Measurements from ENCODE around the gene KLC1.

The KLC1 gene

DNA sequence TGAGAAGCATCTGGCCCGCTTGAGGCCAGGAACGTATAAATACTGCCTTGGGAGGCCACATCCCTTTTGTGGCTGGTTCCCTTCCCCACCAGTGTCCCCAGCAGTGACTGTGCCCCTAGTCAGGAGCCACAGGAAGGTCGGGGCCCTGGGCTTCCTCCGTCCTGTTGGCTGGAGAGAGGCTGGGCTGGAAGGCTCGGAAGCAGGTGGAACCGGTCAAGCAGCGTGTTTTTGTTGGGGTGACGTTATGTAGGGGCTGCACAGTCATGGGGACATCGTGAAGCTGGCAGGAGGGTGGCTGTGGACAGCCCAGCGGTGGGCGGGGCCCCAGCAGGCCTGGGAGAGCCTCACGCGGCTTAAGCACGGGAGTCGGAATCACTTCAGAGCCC, 76.1 kb downstream of the KLC1 start:
- DNase-seq (ENCODE audit: low read depth) = no peak

DNA sequence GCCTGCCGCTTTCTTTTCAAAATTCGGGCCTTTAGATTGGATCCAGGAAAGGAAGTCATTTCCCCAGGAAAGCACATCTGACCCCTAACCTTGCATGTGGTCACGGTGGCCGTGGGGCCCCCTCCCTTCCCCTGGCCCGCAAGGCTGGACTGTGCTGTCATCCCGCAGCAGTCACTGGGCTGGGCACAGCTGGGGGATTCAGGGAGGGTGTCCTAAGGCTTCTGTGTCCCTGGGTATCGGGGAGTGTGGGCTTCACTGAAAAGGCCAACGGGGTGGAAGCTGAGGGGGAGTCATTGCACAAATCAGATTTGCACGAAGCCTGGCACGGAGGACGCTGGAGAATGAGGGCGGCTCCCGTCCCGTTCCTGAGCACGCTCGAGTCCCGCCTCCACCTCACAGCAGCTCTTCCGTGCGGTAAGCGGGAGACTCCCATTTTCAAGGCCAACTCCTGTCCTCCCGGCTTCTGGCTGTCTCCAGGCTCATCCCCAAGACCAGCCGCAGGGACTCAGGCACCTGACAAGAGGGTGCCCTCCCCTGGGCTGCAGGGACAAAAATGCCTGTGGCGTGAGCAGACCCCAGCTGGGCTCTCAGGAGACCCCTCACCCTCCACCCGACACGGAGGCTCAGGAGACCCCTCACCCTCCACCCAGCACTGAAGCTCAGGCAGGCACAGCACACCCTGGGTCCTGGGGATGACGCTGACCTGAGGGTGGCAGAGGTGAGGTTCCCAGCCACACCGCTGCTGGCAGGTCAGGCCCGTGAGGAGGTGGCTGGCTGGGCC, 76.7 kb downstream of the KLC1 start:
- DNase-seq (ENCODE audit: low read depth) = no peak

DNA sequence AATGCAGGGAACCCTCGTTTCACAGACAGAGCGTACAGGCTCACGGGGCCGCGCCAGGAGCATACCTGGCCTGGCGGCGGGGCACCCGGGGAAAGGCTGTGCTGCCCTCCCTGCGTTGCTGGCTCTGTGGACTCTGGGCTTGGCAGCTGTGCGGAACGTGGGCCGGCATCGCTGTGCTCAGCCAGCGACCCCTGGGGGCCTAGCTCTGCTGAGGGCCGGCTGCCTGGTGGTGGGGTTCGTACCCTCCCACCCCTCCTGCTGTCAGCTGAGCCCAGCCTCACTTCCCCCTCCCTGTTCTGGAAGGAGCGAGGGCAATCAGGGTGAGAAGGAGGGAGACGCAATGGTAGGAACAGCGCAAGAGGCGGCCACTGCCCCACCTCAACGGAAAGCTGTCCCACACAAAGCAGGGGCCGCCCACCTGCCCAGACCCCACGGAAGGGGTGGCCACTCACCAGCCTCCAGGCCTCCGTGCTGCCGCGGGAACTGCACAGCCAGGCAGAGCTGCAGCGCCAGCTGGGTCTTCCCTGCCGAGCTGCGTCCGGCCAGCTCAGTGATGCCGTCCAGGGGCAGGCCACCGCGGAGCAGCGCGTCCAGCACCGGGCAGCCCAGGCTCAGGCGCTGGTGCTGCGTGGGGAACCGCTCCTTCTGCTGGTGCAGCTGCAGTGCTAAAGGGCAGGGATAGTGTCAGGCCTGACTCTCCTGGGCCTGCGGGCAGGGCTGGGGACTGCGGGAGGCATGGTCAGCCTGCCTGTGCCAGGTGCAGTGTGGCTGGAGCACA, 77.7 kb downstream of the KLC1 start:
- DNase-seq (ENCODE audit: low read depth) = no peak

DNA sequence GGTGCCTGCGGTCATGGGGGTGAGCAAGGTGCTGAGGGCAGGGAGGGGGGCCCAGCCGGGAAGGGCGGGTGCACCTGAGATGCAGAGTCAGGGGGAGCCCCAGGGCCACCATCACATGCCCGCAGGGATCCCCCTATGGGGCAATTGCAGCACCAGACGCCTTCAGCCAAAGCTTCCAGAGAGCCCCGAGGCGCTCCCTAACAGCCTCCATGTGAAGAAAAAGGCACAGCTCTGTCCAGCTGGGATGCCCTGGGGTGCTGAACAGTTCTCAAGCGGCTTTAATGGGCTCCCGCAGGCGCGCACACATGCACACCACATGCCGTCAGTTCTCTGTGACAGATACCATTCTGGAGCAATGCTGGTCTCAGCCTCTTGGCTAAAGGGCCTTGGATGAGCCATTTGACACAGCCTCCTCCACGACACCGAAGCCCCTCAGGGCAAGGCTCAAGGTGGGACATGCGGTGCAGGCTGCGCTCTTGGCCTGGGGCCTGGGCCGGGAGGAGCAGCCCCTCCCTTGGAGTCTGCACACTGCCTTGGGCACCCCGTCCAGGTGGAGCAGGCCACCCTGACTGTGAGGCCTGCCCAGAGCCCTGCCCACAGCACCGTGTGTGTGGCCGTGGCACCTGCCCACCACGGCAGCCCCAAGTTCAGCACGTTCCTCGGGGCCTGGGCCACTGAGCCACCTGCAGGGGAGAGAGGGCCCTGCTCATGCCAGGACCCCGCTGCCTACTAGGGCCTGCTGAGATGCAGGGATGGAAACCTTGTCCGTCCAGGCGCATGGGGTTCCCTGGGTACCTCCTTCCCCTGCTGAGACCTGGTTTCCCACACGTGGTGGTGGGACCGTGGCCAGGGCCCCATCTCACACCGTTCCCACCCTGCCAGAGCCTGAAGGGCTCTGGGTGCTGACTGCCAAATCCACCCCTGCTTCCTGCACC, 78.6 kb downstream of the KLC1 start:
- DNase-seq (ENCODE audit: low read depth) = no peak

DNA sequence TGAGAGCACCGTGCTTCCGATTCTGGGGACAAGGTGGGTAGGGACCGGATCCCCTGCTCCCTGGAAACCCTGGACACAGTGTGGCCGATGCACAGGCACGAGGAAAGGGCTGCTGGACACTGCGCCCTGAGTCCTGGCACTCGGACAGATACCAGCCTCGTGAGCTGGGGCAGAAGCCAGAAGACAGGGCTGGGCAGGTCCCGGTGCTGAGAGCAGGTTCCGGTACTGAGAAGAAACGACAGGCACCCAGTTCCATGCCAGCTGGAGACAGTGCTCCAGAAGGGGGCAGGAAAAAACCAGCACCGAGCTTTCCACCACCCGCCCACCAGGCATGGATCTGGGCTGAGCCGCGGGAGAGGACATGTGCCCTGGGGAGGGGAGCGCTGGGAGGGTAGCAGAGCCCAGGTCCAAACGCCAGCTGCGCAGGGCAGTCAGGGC, 79.8 kb downstream of the KLC1 start:
- DNase-seq (ENCODE audit: low read depth) = no peak

DNA sequence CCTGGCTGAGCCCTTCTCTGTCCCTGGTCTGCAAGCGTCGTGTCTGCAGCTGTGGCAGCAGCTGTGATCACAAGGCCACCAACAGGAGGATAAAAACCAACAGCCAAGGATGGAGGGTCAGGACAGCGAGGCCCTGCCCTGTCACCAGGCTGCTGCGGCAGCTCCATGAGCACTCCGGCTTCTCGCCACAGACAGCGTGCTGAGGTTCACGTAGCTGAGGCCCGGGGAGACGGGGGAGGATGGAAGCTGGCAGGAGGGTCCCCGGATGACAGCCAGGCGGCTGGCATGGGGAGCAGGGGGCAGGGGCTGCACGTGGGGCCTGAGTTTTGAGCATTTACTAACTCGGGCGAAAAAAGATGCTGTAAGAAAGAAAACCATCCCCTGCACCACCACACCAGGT, 80.8 kb downstream of the KLC1 start:
- no peak for DNase-seq (ENCODE audit: low read depth)

DNA sequence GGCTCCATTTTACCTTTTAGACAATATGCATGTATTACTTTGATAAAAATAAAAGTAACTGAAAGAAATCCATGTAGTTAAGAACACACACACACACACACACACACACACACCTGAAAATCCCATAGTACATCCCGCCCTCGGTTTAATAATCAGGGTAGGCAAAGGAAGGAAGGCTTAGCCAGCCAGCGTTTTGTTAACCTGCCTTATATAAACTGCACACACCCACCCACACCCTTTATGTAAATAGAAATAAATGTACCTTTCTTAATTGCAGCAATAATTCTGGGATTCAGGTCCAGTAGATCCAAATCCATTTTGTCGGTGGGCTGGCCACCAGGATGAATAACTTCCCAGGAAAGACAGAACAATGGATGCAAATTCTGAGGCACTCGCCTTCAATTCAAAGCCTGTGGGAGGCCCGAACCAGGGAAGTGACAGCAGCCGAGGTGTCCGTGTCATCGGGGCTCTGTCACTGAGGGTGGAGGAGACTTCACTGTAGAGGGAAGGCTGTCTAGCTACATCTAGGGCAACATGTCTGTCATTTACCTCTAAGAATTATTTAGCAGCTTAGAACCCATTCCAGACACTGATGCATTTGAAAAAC, 81.9 kb downstream of the KLC1 start:
- DNase-seq (ENCODE audit: low read depth) = no peak

DNA sequence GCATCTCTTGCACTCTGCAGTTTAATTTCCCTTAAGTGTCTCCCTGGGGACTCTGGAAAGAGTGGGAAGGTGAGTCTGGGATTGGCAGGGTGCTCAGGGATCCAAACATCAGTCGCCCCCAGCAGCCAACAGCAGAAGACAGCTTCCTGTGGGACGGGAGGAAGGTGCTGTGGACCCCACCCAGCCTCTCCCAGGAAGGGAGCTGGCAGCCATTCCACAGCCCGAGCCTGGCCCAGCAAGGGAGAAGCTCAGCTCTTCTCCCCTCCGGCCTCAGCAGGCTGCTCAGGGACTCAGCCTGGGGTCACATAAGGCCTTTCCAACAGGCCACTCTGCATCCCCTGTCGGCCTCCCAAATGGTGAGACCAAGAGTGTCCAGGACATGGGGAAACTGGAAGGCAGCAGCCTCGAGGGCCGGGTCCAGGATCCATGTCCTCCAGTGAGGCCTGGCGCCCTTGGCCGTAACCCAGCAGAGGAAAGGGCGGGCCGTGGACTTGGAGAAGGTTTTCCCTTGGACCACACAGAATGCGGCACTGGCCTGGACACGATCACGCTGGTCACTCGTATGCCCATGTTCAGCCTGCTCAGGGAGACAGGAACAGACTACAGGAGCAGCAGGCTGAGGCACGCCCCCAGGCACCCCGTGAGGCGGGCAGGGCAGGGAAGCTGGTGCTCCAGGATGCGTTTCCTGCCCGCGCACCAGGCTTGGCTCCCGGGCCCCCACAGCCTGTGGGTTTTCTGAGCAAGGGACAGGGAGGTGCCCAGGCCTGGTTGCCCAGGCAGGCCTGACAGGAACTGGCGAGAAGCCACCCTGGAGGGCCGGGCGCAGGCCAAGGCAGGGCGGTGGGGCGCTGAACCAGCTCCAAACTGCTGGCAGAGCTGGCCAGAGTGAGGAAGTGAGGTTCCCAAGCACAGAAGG, 82.8 kb downstream of the KLC1 start:
- DNase-seq (ENCODE audit: low read depth) = no peak

DNA sequence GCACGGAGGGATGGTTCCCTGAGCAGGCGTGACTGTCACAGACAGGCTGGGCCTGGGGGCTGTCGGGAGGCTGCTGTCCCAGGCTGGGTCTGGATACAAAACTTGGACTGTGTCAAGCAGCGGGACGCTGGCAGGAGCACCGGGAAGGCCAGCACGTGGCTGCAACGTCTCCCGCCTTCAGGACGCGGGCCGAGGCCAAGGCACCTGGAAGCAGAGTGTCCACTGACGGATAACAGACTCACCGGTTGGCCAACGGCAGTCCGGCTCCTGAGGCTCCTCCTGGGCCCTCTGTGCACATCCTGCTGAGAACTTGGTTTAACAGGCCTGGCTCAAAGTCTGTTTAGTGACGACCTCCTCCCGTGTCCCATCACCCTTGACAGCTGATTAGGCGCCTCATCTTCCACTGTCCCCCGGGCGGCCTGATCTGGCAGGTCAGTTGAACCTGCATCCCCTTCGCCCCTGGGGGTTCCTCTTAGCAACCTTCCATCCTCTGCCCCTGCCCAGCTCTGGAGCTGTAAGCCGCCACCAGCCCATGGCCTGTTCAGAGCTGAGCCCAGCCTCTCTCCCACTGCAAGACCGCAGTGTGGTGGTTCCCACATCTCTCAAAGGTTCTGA, 83.7 kb downstream of the KLC1 start:
- no peak for DNase-seq (ENCODE audit: low read depth)

DNA sequence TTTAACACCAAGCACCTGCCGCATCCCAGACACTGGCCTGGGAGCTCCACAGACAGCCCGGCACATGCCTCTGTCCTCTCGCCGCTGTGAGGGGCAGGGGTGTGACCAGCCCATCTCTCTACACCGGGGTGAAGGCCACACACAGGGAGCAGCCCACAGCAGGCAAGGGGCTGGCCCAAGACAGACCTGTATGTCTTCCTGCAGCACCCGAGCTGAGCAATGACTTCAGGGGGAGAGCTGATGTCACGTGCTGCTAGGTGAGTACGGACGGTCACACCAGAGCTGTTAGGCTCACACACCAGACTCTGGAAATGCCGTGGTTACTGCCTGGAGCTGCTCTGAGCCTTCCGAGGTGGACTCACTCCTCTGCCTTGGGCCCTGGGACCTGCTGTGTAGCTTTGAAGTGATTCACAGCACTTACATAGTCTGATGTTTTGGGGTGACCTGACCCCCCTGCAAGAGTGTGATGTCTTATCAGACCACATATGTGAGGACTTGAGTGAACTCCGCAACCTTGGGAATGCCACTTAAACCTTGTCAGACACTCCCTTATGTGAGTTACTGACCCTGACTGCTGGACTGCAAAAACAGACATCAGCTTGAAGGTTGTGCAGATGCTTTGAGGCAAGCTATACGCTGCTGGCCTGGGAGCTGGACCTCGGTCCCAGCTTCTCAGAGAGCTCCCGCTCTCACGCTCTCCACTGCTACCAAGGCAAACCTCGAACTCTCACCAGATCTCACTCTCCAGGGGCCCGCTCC, 84.5 kb downstream of the KLC1 start:
- DNase-seq (ENCODE audit: low read depth) = no peak

DNA sequence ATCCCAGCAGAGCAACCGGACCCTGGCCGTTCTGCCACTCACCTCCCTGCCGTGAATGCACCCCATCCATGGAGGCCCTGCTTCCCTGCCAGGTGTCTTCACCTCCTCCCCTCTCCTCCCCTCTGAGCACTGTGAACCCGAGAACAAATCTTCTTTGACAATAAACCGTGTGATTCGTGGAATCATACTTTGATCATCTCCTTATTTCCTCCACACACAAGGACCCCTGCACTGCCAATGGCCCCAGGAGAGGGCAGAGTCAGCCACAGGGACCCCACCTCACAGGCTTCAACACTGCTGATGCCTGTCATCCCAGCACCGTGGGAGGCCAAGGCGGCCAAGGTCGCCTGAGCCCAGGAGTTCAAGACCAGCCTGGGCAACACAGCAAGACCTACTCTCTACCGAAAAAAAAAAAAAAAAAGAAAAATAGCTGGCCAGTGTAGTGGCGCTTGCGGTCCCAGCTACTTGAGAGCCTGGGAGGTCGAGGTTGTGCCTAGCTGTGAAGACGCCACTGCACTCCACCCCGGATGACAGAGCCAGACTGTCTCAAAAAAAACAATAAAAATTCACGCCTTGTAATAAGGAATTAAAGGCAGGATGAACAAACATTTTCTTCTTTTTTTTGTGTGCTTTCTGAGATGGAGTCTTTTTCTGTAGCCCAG, 85.2 kb downstream of the KLC1 start:
- no peak for DNase-seq (ENCODE audit: low read depth)

DNA sequence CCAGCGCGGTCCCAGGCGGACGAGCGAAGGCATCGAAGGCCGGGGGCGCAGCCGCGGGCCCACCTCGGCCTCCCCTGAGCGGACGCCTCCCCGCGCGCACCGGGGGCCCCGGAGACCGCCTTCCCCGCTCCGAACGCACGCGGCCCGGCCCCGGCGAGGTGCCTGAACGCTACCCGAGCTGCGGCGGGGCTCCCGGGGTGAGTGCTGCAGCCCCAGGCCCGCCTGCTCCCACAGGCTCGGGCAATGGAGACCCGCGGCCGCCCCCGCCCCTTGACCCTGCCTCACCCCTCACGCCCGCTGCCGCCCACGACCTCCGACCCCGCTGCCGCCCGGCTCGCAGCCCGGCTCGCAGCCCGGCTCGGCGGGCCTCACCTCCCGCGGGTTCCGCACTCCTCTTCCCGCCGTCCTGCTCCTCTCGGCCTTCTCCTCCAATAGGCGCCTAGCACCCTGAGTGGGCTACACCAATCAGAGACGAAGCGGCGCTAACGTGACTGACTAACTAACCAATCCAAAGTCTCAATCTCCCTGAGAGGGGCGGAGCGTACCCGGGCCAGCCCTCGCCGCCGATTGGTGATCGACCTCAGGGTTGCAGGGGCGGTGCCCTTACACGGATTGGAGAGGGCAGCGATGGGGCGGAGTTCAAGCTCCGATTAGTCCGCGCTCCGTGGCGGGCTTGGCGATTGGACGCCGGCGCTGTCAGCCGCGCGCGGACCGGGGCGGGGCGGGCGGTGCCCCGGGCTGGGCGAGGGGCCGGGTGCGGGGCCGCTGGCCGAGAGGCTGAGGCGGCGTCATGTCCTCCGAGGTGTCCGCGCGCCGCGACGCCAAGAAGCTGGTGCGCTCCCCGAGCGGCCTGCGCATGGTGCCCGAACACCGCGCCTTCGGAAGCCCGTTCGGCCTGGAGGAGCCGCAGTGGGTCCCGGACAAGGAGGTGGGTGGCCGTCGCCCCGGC, 86.3 kb downstream of the KLC1 start, which contains the start of the genes XRCC3 and ZFYVE21:
Gene XRCC3, minus strand, starts transcription at position 400 of the 949 bp plus-strand sequence. CDS start 4,364 bp downstream, outside the sequence.
Gene ZFYVE21, plus strand, starts transcription at position 759 of the 949 bp plus-strand sequence. Its CDS starts 32 bp downstream, at position 791.
- DNase-seq (ENCODE audit: low read depth) = peak; percentile 95

DNA sequence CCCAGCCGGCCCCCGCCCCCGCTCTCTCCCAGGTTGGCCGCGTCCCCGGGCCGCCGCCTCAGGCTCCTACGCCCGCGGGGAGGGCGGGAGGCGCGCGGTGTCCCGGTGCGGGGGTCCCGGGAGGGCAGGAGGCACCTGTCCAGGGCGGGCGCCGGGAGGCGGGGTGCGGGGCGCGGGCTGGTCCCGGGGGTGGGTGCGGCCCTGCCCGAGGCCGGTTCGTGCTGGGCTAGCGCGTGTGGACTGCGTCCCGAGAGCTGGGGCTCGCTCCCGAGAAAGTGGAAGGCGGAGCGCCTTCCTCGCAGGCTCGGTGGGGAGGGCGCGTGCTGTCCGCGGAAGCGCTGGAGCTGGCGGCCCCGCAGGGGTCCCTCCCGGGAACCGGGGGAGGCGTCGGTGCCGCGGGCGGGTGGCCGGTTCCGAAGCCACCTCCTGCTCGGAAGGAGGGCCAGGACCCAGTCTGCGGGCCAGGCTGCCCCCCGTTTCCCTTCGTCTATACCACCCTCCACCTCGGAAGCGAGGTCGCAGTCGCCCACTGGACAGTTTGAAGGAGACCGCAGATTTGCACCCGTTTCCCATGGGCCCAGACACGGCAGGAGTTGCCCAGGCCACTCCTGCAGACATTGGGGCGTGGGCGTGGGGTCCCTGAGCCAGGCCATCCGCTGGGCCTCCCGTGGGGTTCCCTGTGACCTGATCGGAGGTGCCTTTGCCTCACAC, 87.2 kb downstream of the KLC1 start:
- no peak for DNase-seq (ENCODE audit: low read depth)

DNA sequence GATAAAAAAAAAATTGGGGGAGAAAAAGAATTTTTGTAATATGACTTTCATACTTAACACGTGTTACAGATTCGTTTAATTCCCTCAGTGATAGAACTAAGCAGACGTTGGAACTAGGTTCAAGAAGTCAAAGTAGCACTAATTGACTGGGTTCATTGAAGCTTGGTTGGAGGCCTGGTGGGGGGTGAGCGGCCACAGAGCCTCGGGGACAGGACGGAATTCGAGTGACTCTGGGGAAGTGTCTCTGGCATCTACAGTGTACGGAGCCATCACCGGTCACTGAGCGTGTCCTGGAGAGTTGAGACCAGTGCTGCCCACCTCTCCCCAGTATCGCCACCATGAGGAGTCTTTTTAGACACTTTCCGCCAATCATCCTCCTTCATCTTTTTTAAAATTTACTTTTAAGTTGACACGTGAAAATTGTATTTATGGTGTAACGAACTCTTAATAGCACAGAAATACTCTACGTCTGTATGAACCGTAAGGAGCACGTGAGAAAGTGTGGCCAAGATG, 87.9 kb downstream of the KLC1 start:
- DNase-seq (ENCODE audit: low read depth) = no peak

DNA sequence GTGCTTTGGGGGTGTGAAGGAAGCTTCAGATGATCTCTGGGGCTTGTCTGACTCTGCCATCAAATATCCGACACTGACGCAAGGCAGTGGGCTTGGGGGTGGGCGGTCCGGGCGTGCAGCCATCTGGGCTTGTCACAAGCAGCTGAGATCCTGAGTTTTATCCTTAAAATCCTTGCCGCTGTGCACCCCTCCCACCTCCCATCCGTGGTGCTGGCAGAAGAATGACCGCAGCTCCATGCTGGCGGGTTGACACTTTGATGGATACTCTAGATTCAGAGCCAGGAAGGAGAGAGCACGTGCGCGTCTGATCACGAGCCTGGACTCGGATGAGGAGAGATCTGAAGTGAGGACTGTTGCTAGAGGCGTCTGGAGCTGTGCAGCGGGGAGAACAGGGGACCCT, 89.6 kb downstream of the KLC1 start:
- DNase-seq (ENCODE audit: low read depth) = no peak

DNA sequence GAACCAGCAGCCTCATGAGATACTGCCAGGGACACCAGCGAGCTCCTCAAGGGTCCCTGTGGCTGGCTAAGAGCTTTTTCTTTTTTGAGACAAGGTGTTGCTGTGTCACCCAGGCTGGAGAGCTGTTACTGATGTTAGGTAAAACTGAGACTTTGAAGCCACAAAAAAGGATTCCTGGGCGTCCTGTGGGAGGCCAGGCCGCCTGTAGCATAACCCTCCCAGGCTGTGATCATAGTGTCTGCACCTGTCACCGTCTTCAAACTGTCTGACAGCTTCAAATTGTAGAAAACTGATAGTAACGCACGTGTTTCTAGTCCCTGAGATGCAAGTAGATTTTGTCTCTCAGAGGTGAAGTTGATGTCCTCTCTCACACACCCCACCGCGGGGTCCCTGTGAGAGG, 90.7 kb downstream of the KLC1 start:
- no peak for DNase-seq (ENCODE audit: low read depth)

All from GM04503 (cell line).